Trophoblast cell (in vitro differentiated cells and primary cell): ENCODE measurements around the gene ZNF775.
A peak's percentile ranks its signal among the peaks of the same experiment; 100 is the strongest.

Experiments
- DNase-seq, 2 donors: peaks; one replicate each; pipeline ENCODE4 v3.0.0-alpha.2; 2016
- H2AFZ ChIP-seq: 2 replicates; pipeline ENCODE4 v1.6.1; 2013; ENCODE audit warnings: low read length, moderate library complexity, mild to moderate bottlenecking; ENCODE audit not compliant: insufficient read depth, poor library complexity
- H2AK5ac ChIP-seq: 2 replicates; pipeline ENCODE4 v1.6.1; 2013; ENCODE audit warnings: mild to moderate bottlenecking, low read length
- H2BK120ac ChIP-seq: 2 replicates; pipeline ENCODE4 v1.6.1; 2013; ENCODE audit warnings: low read length, mild to moderate bottlenecking, moderate library complexity; ENCODE audit not compliant: insufficient read depth, poor library complexity
- H2BK12ac ChIP-seq: 2 replicates; pipeline ENCODE4 v1.6.1; 2013; ENCODE audit warnings: mild to moderate bottlenecking, low read length, moderate library complexity
- H2BK5ac ChIP-seq: 2 replicates; pipeline ENCODE4 v1.6.1; 2013; ENCODE audit warnings: low read length, low read depth, moderate library complexity, mild to moderate bottlenecking; ENCODE audit not compliant: poor library complexity
- H3K14ac ChIP-seq: 2 replicates; pipeline ENCODE4 v1.6.1; 2013; ENCODE audit warnings: mild to moderate bottlenecking, low read length
- H3K18ac ChIP-seq: 2 replicates; pipeline ENCODE4 v1.6.1; 2013; ENCODE audit warnings: mild to moderate bottlenecking, low read length
- H3K23ac ChIP-seq: 2 replicates; pipeline ENCODE4 v1.6.1; 2013; ENCODE audit warnings: low read length
- H3K27ac ChIP-seq: 2 replicates; pipeline ENCODE4 v1.5.1; 2013; ENCODE audit warnings: low read depth, mild to moderate bottlenecking, inconsistent platforms, low read length, moderate library complexity
- H3K27me3 ChIP-seq: 2 replicates; pipeline ENCODE4 v1.6.1; 2013; ENCODE audit warnings: inconsistent platforms, mild to moderate bottlenecking, low read length, moderate library complexity; ENCODE audit not compliant: insufficient read depth
- H3K36me3 ChIP-seq, 2 experiments: 1 replicate in 1 of 2; 2 replicates in 1 of 2; pipeline ENCODE4 v1.6.1; 2013; ENCODE audit warnings: low read length in 2 of 2, mild to moderate bottlenecking in 2 of 2, moderate library complexity in 1 of 2; ENCODE audit not compliant: insufficient read depth in 2 of 2, control insufficient read depth in 1 of 2
- H3K4ac ChIP-seq: 2 replicates; pipeline ENCODE4 v1.6.1; 2013; ENCODE audit warnings: low read depth, mild to moderate bottlenecking, low read length, moderate library complexity
- H3K4me1 ChIP-seq, 2 experiments: 1 replicate in 1 of 2; 2 replicates in 1 of 2; pipeline ENCODE4 v1.6.1; 2013; ENCODE audit warnings: low read length in 2 of 2, mild to moderate bottlenecking in 2 of 2, moderate library complexity in 1 of 2; ENCODE audit not compliant: insufficient read depth in 2 of 2, control insufficient read depth in 1 of 2
- H3K4me2 ChIP-seq: 2 replicates; pipeline ENCODE4 v1.6.1; 2013; ENCODE audit warnings: inconsistent platforms, mild to moderate bottlenecking, low read length, moderate library complexity
- H3K4me3 ChIP-seq: 2 replicates; pipeline ENCODE4 v1.5.1; 2013; ENCODE audit warnings: mild to moderate bottlenecking, low read depth, low read length, inconsistent platforms
- H3K79me1 ChIP-seq: one replicate; pipeline ENCODE4 v1.6.1; 2013; ENCODE audit warnings: low read length
- H3K79me2 ChIP-seq: 2 replicates; pipeline ENCODE4 v1.6.1; 2013; ENCODE audit warnings: low read length, mild to moderate bottlenecking; ENCODE audit not compliant: control insufficient read depth, insufficient read depth, poor library complexity
- H3K9ac ChIP-seq: 2 replicates; pipeline ENCODE4 v1.6.1; 2013; ENCODE audit warnings: mild to moderate bottlenecking, low read length
- H3K9me3 ChIP-seq: 2 replicates; pipeline ENCODE4 v1.6.1; 2013; ENCODE audit warnings: low read depth, mild to moderate bottlenecking, control low read depth, inconsistent platforms, low read length; ENCODE audit not compliant: insufficient read depth
- H4K12ac ChIP-seq: 2 replicates; pipeline ENCODE4 v1.6.1; 2013; ENCODE audit warnings: low read depth, mild to moderate bottlenecking, low read length, moderate library complexity
- H4K8ac ChIP-seq: 2 replicates; pipeline ENCODE4 v1.6.1; 2013; ENCODE audit warnings: low read depth, mild to moderate bottlenecking, low read length, moderate library complexity
- H4K91ac ChIP-seq: one replicate; pipeline ENCODE4 v1.6.1; 2013; ENCODE audit warnings: low read depth, mild to moderate bottlenecking, low read length, moderate library complexity
- WGBS: extraction: QIAGEN DNeasy Blood & Tissue Kit; methylation state at CpG from one replicate; pipeline ENCODE4 v1.1.7; 2013; ENCODE audit warnings: missing lambda C conversion rate; ENCODE audit not compliant: insufficient read length, insufficient coverage; ENCODE audit errors: extremely low coverage; 5-methylcytosine and 5-hydroxymethylcytosine counted together

Gene ZNF775

DNA sequence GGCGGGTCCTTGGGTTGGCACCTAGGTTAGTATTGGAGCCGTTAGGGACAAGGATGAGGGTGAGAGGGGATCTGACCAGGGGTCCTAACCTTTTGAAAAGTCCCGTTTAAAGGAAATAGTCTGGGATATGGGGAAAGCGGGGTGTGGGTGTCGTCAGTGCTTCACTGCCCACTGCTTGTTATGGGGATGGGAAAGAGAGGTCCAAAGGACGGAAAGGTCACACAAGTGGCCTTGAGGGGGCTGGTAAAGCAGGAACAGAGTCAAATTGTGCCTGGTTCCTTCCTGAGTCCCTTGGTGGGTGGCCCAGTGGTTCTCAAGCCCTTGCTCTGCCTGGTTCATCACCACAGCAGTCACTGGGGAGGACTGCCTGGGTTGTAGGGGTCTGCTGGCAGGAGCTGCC is 2.6 kb upstream of the ZNF775 start:
- Histone ChIP-seq H3K4me3 (no peak overlapping the region), H3K79me1 (peaks cover 53% of the 10 kb centered on the region), H4K12ac (peak overlapping the region; percentile 59), H3K79me2 (peaks cover 32% of the 10 kb centered on the region), H3K4me2 (no peak overlapping the region), H3K4ac (peak overlapping the region; percentile 90), H3K9ac (no peak overlapping the region), H4K8ac (peak overlapping the region; percentile 85), H3K27ac (peak overlapping the region; percentile 80), H2AK5ac (peak overlapping the region; percentile 98), H3K27me3 (no peaks in the 10 kb centered on the region), H2AFZ (peak overlapping the region; percentile 19), H3K36me3 (peaks cover 16 to 18% of the 10 kb centered on the region in 2 experiments), H3K14ac (peak overlapping the region; percentile 92), H3K4me1 (peaks cover 42 to 53% of the 10 kb centered on the region in 2 experiments), H3K9me3 (no peaks in the 10 kb centered on the region), H3K18ac (peak overlapping the region; percentile 95), H2BK120ac (peak overlapping the region; percentile 88), H3K23ac (no peak overlapping the region), H4K91ac (peak overlapping the region; percentile 97), H2BK5ac (peak overlapping the region; percentile 90), H2BK12ac (peak overlapping the region; percentile 98)
- no CpG with 5 or more reads among the region's 6 CpGs for WGBS
- no peak for DNase-seq

DNA sequence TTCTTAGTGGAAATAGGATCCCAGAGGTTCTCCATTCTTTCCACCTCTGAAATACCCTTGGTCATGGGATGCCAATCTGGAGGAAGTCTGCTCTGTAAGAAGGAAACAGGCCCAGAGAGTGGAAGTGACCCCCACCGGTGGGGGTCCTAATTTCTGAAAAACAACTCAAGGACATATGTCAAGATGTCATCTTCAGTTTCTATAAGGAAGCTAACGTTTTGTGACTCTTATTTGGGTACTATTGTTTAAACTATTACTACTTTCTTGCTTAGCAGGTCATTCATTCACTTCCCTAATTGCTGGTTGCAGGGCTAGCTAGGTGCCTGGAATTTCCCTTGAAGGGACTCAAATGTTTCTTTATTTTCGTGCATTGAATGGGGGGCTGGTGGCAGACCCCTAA is 1.9 kb upstream of the ZNF775 start:
- H2BK120ac ChIP-seq: peak overlapping the region; percentile 30
- no peak overlapping the region for H3K14ac ChIP-seq
- H2AK5ac ChIP-seq: no peak overlapping the region
- no peak overlapping the region for H3K18ac ChIP-seq
- peaks cover 50% of the 10 kb centered on the region for H3K79me1 ChIP-seq
- no peak overlapping the region for H2AFZ ChIP-seq
- peaks cover 36 to 48% of the 10 kb centered on the region in 2 experiments for H3K4me1 ChIP-seq
- peaks cover 27% of the 10 kb centered on the region for H3K79me2 ChIP-seq
- peaks cover 9 to 12% of the 10 kb centered on the region in 2 experiments for H3K36me3 ChIP-seq
- no peak overlapping the region for H3K4me2 ChIP-seq
- H4K12ac ChIP-seq: no peak overlapping the region
- no peak overlapping the region for H3K4me3 ChIP-seq
- no CpG with 5 or more reads among the region's 3 CpGs for WGBS
- H4K91ac ChIP-seq: peak overlapping the region; percentile 77
- H3K27ac ChIP-seq: peak overlapping the region; percentile 96
- H2BK12ac ChIP-seq: peak overlapping the region; percentile 55
- no peak overlapping the region for H3K9ac ChIP-seq
- no peak overlapping the region for H3K23ac ChIP-seq
- no peak overlapping the region for H3K4ac ChIP-seq
- H3K27me3 ChIP-seq: no peaks in the 10 kb centered on the region
- H2BK5ac ChIP-seq: peak overlapping the region; percentile 45
- H4K8ac ChIP-seq: no peak overlapping the region
- DNase-seq: no peak
- peaks cover 2% of the 10 kb centered on the region for H3K9me3 ChIP-seq

DNA sequence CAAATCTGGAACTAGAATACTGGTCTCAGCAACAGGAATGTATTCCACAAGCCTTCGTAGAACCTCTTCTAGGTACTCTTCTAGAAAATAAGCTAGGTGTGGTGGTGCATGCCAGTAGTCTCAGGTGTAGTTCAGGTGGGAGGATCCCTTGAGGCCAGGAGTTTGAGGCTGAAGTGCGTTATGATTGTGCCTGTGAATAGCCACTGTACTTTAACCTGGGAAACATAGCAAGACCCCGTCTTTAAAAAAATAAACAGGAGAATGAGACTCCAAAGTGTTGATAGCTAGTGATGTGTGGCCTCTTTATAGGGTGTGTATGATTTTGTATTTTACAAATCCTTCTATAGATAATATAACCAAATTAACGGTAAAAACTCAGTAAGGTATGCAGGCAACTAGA is 1.5 kb upstream of the ZNF775 start:
- DNase-seq: no peak
- Histone ChIP-seq H3K4ac (no peak overlapping the region), H3K14ac (no peak overlapping the region), H3K4me1 (peaks cover 31 to 47% of the 10 kb centered on the region in 2 experiments), H3K9ac (no peak overlapping the region), H2AK5ac (no peak overlapping the region), H3K23ac (no peak overlapping the region), H2BK120ac (peak overlapping the region; percentile 30), H3K36me3 (peaks cover 8 to 9% of the 10 kb centered on the region in 2 experiments), H3K27me3 (no peaks in the 10 kb centered on the region), H3K79me2 (peaks cover 23% of the 10 kb centered on the region), H2BK5ac (peak overlapping the region; percentile 45), H3K79me1 (peaks cover 45% of the 10 kb centered on the region), H2AFZ (no peak overlapping the region), H4K12ac (no peak overlapping the region), H4K91ac (peak overlapping the region; percentile 77), H3K27ac (peak overlapping the region; percentile 96), H2BK12ac (peak overlapping the region; percentile 55), H4K8ac (no peak overlapping the region), H3K4me3 (no peak overlapping the region), H3K9me3 (peaks cover 2% of the 10 kb centered on the region), H3K4me2 (no peak overlapping the region), H3K18ac (no peak overlapping the region)
- WGBS: no CpG with 5 or more reads among the region's 4 CpGs

DNA sequence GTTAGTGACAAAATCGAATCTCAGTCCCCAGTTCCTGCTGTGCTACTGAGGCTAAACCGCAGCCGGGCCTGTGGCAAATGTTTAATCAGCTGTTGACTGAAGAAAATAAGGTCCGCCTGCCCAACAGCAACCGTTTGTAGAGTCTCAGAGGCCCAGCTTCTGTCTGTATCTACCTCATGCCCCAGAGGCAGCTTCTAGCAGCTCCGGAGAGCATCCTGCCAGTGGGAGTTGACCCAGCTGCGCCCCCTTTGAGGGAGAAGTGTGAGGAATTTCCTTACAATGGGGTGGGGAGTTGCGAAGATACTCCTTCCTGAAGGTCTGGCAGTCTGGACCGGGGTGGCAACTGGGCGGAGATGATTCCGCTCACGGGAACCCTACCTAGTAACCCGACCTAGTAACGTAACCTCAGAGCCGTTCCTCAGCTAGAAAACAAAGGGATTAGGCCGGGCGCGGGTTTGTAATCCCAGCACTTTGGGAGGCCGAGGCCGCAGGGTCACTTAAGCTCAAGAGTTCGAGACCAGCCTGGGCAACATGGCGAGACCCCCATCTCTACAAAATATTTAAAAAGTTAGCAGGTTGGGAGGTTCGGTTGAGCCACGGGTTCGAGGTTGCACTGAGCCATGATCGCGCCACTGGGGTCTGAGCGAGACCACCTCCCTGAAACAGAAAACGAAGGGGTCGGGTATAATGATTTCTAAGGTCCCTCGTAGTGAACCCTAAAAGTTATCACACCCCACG is 846 bp upstream of the ZNF775 start:
- Histone ChIP-seq H3K9me3 (peaks cover 2% of the 10 kb centered on the region), H3K79me2 (peaks cover 20% of the 10 kb centered on the region), H3K23ac (no peak overlapping the region), H3K79me1 (peaks cover 39% of the 10 kb centered on the region), H2BK120ac (peak overlapping the region; percentile 89), H3K18ac (peak overlapping the region; percentile 83), H3K36me3 (peaks cover 5% of the 10 kb centered on the region in 2 experiments), H3K4me2 (peak overlapping the region; percentile 73), H3K4me3 (peak overlapping the region; percentile 62), H3K27ac (peak overlapping the region; percentile 96), H4K91ac (peak overlapping the region; percentile 97), H3K27me3 (no peaks in the 10 kb centered on the region), H3K4ac (peak overlapping the region; percentile 71), H4K8ac (peak overlapping the region; percentile 90), H2AFZ (peak overlapping the region; percentile 8), H2BK12ac (peak overlapping the region; percentile 37), H3K4me1 (peaks cover 27 to 43% of the 10 kb centered on the region in 2 experiments), H4K12ac (peak overlapping the region; percentile 76), H3K14ac (peak overlapping the region; percentile 86), H3K9ac (peak overlapping the region; percentile 89), H2AK5ac (peak overlapping the region; percentile 85), H2BK5ac (peak overlapping the region; percentile 91)
- DNase-seq: peak in 1 of 2 donors; percentile 29
- no CpG with 5 or more reads among the region's 32 CpGs for WGBS
